Cardiac ventricle fibroblast (primary cell): ENCODE data around the gene PRDM2. TPM values are rescaled to one million over a fixed set of nuclear protein-coding genes. Genes with fewer than 3 reads are reported as not detected.

Experiments
- total RNA-seq: library from RNA; depleted of rRNA; stranded (reverse); fragments of >200 nt; gene quantifications from 2 replicates; pipeline ENCODE4 v1.2.3, GENCODE V29; 2015

Gene PRDM2, protein sequence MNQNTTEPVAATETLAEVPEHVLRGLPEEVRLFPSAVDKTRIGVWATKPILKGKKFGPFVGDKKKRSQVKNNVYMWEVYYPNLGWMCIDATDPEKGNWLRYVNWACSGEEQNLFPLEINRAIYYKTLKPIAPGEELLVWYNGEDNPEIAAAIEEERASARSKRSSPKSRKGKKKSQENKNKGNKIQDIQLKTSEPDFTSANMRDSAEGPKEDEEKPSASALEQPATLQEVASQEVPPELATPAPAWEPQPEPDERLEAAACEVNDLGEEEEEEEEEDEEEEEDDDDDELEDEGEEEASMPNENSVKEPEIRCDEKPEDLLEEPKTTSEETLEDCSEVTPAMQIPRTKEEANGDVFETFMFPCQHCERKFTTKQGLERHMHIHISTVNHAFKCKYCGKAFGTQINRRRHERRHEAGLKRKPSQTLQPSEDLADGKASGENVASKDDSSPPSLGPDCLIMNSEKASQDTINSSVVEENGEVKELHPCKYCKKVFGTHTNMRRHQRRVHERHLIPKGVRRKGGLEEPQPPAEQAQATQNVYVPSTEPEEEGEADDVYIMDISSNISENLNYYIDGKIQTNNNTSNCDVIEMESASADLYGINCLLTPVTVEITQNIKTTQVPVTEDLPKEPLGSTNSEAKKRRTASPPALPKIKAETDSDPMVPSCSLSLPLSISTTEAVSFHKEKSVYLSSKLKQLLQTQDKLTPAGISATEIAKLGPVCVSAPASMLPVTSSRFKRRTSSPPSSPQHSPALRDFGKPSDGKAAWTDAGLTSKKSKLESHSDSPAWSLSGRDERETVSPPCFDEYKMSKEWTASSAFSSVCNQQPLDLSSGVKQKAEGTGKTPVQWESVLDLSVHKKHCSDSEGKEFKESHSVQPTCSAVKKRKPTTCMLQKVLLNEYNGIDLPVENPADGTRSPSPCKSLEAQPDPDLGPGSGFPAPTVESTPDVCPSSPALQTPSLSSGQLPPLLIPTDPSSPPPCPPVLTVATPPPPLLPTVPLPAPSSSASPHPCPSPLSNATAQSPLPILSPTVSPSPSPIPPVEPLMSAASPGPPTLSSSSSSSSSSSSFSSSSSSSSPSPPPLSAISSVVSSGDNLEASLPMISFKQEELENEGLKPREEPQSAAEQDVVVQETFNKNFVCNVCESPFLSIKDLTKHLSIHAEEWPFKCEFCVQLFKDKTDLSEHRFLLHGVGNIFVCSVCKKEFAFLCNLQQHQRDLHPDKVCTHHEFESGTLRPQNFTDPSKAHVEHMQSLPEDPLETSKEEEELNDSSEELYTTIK (N-terminal part only)
- 18.0 and 21.5 TPM in 2 replicates for total RNA-seq

DNA sequence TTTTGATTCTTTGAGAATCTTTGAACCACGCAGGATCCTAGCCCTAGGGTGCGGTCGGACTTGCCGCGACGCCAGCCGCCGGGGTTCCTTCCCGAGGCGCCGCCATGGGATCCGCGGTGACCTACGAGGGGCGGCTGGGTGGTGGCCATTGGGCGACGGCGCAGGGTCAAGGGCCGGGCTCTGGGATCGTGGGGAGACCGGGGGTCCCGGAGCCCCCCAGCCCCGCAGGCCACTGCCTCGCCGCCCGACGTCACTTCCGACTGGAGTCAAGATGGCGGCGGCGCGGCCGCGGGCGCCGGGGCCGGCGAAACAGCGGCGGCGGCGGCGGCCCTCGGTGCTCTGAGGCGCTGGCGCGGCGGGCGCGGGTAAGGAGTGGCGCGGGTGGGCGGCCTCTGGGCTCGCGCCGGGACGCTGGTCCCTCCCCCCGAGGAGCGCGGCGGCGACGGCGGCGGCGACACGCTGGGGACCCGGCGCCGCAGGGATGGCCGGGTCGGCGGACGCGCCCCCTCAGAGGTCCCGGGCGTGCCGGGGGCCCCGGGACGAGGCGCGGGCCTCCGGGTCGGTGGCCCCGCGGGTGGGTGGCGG lies at the start of gene PRDM2:
PRDM2 (plus strand) TSS at position 253 of the 585 bp plus-strand sequence. CDS start 15,418 bp downstream, outside the sequence.

Other genes with a start within 250 kb of the PRDM2 start
- gene LRRC38, start 186.2 kb upstream of the PRDM2 start, total RNA-seq = not detected in 2 replicates
- 39.3 and 50.9 TPM in 2 replicates for gene PDPN, start 116.4 kb upstream of the PRDM2 start, total RNA-seq